ENCODE data around the gene RAB15. TPM values are rescaled to one million over a fixed set of nuclear protein-coding genes. Genes with fewer than 3 reads are reported as not detected.
A peak's percentile ranks its signal among the peaks of the same experiment; 100 is the strongest.

Gene RAB15
- total RNA-seq, 1 donor from 2014 or later: 12.6 TPM

GRCh38 chr14:64945431-64946178 lies 26.5 kb downstream of the RAB15 start:
- ATAC-seq (no peak), DNase-seq (ENCODE audit: missing footprints) (no peak)
- intact Hi-C loops (cut with DNase I): no loop called here

GRCh38 chr14:64944861-64945260 lies 27.3 kb downstream of the RAB15 start:
- intact Hi-C loops (cut with DNase I): no loop called here
- DNase-seq (ENCODE audit: missing footprints): no peak
- no peak for ATAC-seq

- intact Hi-C loops (cut with DNase I): no loop called here
- DNase-seq (ENCODE audit: missing footprints) (no peak), ATAC-seq (peak; percentile 17)
Measured at GRCh38 chr14:64944041-64944440, 28.1 kb downstream of the RAB15 start.

- intact Hi-C loops (cut with DNase I): no loop called here
- DNase-seq (ENCODE audit: missing footprints) (no peak), ATAC-seq (no peak)
Measured at GRCh38 chr14:64943556-64943955, 28.6 kb downstream of the RAB15 start.

- intact Hi-C loops (cut with DNase I): no loop called here
- no peak for ATAC-seq
- DNase-seq (ENCODE audit: missing footprints): no peak
Measured at GRCh38 chr14:64942531-64943111, 29.5 kb downstream of the RAB15 start, which contains the start of gene GPX2. TSS of gene GPX2 (minus strand) at chr14:64942745. CDS start at chr14:64942726, 19 bp downstream.

- intact Hi-C loops (cut with DNase I): no loop called here
- no peak for ATAC-seq
- DNase-seq (ENCODE audit: missing footprints): no peak
Measured at GRCh38 chr14:64940336-64940910, 31.7 kb downstream of the RAB15 start.

GRCh38 chr14:64939817-64940190 lies 32.3 kb downstream of the RAB15 start:
- ATAC-seq: no peak
- no peak for DNase-seq (ENCODE audit: missing footprints)
- intact Hi-C loops (cut with DNase I): no loop called here

GRCh38 chr14:64938972-64939816 lies 32.9 kb downstream of the RAB15 start:
- DNase-seq (ENCODE audit: missing footprints) (no peak), ATAC-seq (no peak)
- intact Hi-C loops (cut with DNase I): no loop called here

- ATAC-seq: no peak
- DNase-seq (ENCODE audit: missing footprints): no peak
- intact Hi-C loops (cut with DNase I): no loop called here
Measured at GRCh38 chr14:64937821-64938193, 34.3 kb downstream of the RAB15 start.

GRCh38 chr14:64937171-64937820 lies 34.8 kb downstream of the RAB15 start:
- intact Hi-C loops (cut with DNase I): no loop called here
- ATAC-seq (peak; percentile 73), DNase-seq (ENCODE audit: missing footprints) (no peak)

- DNase-seq (ENCODE audit: missing footprints): no peak
- ATAC-seq: no peak
- intact Hi-C loops (cut with DNase I): no loop called here
Measured at GRCh38 chr14:64935508-64935907, 36.6 kb downstream of the RAB15 start.

GRCh38 chr14:64934338-64934929 lies 37.7 kb downstream of the RAB15 start:
- DNase-seq (ENCODE audit: missing footprints): no peak

GRCh38 chr14:64932231-64932630 lies 39.9 kb downstream of the RAB15 start:
- intact Hi-C loops (cut with DNase I): no loop called here

More at GRCh38 chr14:64934338-64934929, 37.7 kb downstream of the RAB15 start:
- ATAC-seq: no peak
- intact Hi-C loops (cut with DNase I): no loop called here

GRCh38 chr14:64931123-64931522 lies 41.0 kb downstream of the RAB15 start:
- ATAC-seq (no peak), DNase-seq (ENCODE audit: missing footprints) (no peak)
- intact Hi-C loops (cut with DNase I): no loop called here

More at GRCh38 chr14:64932231-64932630, 39.9 kb downstream of the RAB15 start:
- DNase-seq (ENCODE audit: missing footprints) (no peak), ATAC-seq (no peak)

GRCh38 chr14:64930085-64930843 lies 41.9 kb downstream of the RAB15 start:
- DNase-seq (ENCODE audit: missing footprints) (no peak), ATAC-seq (peak; percentile 67)
- intact Hi-C loops (cut with DNase I): no loop called here

- ATAC-seq (no peak), DNase-seq (ENCODE audit: missing footprints) (no peak)
- intact Hi-C loops (cut with DNase I): no loop called here
Measured at GRCh38 chr14:64929014-64929359, 43.1 kb downstream of the RAB15 start.

- intact Hi-C loops (cut with DNase I): no loop called here
- DNase-seq (ENCODE audit: missing footprints) (no peak), ATAC-seq (no peak)
Measured at GRCh38 chr14:64928239-64929013, 43.7 kb downstream of the RAB15 start.
